Panc1 (cell line): Measurements from ENCODE around the gene KIRREL3. TPM values are rescaled to one million over a fixed set of nuclear protein-coding genes. Genes with fewer than 3 reads are reported as not detected.
A peak's percentile ranks its signal among the peaks of the same experiment; 100 is the strongest.

Experiments used
- ATAC-seq: fragments of 200-7000 bp; cut with Tn5 transposase; 2 replicates; pipeline ENCODE4 v1.9.1; 2020; ENCODE audit warnings: mild to moderate bottlenecking, moderate library complexity
- BruUV-seq: library from RNA; stranded (reverse); fragments of 400-500 nt; replicated peaks from 2 replicates; lab custom pipeline; 2021; lab: Mats Ljungman, UMichigan
- CTCF ChIA-PET: fragments of 300-600 bp; sonication (Branson Sonifier 250); formaldehyde crosslinking; loops from one replicate; lab custom pipeline; 2022; ENCODE audit warnings: antibody characterized with exemption; lab: Charles Lee
- POLR2A ChIA-PET: fragments of 300-600 bp; sonication (Branson Sonifier 250); formaldehyde crosslinking; loops from one replicate; lab custom pipeline; 2022; ENCODE audit warnings: antibody characterized with exemption; lab: Charles Lee
- DNase-seq: peaks from one replicate; pipeline ENCODE4 v3.0.0-alpha.2; 2010; ENCODE audit warnings: low read depth, low spot score
- H3K27ac ChIP-seq: 2 replicates; pipeline ENCODE4 v1.5.1; 2011; ENCODE audit warnings: mild to moderate bottlenecking, low read length, inconsistent platforms
- H3K27me3 ChIP-seq: fragments of 200-500 bp; sonication (Bioruptor generic); 2 replicates; pipeline ENCODE4 v1.6.0; 2014; ENCODE audit warnings: low read length, inconsistent platforms; ENCODE audit not compliant: control insufficient read depth, insufficient read depth
- H3K36me3 ChIP-seq: fragments of 200-500 bp; sonication (Bioruptor generic); 2 replicates; pipeline ENCODE4 v1.5.1; 2014; ENCODE audit warnings: inconsistent platforms, mild to moderate bottlenecking, low read length, moderate library complexity; ENCODE audit not compliant: control insufficient read depth, insufficient read depth
- H3K4me1 ChIP-seq: 2 replicates; pipeline ENCODE4 v1.5.1; 2011; ENCODE audit warnings: inconsistent platforms, mild to moderate bottlenecking, low read length, moderate library complexity; ENCODE audit not compliant: control insufficient read depth, insufficient read depth
- H3K4me3 ChIP-seq, 2 experiments: 2 replicates each; pipeline ENCODE4 v1.5.1; 2011 to 2012; ENCODE audit warnings: low read depth in 2 of 2, low read length in 2 of 2, mild to moderate bottlenecking in 2 of 2, inconsistent platforms in 1 of 2, moderate library complexity in 1 of 2
- H3K9me3 ChIP-seq: fragments of 200-500 bp; sonication (Bioruptor generic); 2 replicates; pipeline ENCODE4 v1.5.1; 2014; ENCODE audit warnings: low read depth, mild to moderate bottlenecking, inconsistent platforms, low read length, moderate library complexity; ENCODE audit not compliant: control insufficient read depth, insufficient read depth
- POLR2AphosphoS5 ChIP-seq: IDR thresholded peaks from 2 replicates; pipeline ENCODE4 v1.6.1; 2012; ENCODE audit warnings: mild to moderate bottlenecking, low read depth, low read length, moderate library complexity
- SIN3A ChIP-seq: IDR thresholded peaks from 2 replicates; pipeline ENCODE4 v1.6.1; 2012; ENCODE audit warnings: low read depth, mild to moderate bottlenecking, low read length, moderate library complexity, borderline replicate concordance; ENCODE audit not compliant: insufficient read depth
- TCF7L2 ChIP-seq: IDR thresholded peaks from 2 replicates; pipeline ENCODE4 v1.6.1; 2011; ENCODE audit warnings: mild to moderate bottlenecking, low read depth, low read length, inconsistent platforms
- in situ Hi-C: cut with HindIII; loops from 2 replicates; pipeline ENCODE4 v1.10.0; 2016; ENCODE audit warnings: low sequenced_read_pairs, low pct_unique_long_range_greater_than_20kb
- intact Hi-C: fragments of 100-400 bp; cut with micrococcal nuclease; formaldehyde crosslinking; loops from one replicate; pipeline ENCODE4 v1.10.0; 2022; ENCODE audit not compliant: unreplicated experiment
- total RNA-seq: library from RNA; stranded (reverse); gene quantifications from one replicate; pipeline ENCODE4 v1.2.1, GENCODE V29; 2021; ENCODE audit not compliant: unreplicated experiment
- TF ChIP-seq, protein P1 (sequence below), 2 experiments: IDR thresholded peaks; 2 replicates each; pipeline ENCODE4 v1.6.1; 2011 to 2012; ENCODE audit warnings: low read depth in 2 of 2, control low read depth in 1 of 2, low read length in 1 of 2, mild to moderate bottlenecking in 1 of 2, moderate library complexity in 1 of 2; ENCODE audit not compliant: insufficient read depth in 1 of 2
- TF ChIP-seq, protein P2 (sequence below): fragments of 450-650 bp; IDR thresholded peaks from 2 replicates; pipeline ENCODE4 v1.5.1; 2017; ENCODE audit warnings: mild to moderate bottlenecking

The KIRREL3 gene
- total RNA-seq, 1 experiment from 2014 or later = 0.36 TPM

DNA sequence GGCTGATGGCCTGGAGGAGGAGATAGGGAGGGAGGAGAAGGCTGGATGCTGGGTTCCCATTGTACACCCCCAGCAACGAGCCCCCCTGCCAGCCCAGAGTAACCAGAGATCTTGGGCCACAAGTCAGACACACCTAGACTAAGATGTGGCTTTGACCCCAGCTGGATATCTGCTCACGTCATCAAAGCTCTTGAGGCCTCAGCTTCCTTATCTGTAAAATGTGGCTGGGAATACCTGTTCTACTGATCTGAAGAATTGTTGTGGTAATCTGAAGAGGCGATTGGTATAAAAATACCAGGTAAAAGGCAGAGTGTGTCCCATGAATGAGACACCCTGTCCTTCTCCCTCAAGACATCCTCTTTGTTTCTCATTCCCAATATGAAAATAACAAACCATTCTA, 365.1 kb downstream of the KIRREL3 start:
- no peak for ATAC-seq
- TF ChIP-seq POLR2AphosphoS5 (no peak), TCF7L2 (no peak), SIN3A (no peak)
- TF ChIP-seq, protein P1, sequence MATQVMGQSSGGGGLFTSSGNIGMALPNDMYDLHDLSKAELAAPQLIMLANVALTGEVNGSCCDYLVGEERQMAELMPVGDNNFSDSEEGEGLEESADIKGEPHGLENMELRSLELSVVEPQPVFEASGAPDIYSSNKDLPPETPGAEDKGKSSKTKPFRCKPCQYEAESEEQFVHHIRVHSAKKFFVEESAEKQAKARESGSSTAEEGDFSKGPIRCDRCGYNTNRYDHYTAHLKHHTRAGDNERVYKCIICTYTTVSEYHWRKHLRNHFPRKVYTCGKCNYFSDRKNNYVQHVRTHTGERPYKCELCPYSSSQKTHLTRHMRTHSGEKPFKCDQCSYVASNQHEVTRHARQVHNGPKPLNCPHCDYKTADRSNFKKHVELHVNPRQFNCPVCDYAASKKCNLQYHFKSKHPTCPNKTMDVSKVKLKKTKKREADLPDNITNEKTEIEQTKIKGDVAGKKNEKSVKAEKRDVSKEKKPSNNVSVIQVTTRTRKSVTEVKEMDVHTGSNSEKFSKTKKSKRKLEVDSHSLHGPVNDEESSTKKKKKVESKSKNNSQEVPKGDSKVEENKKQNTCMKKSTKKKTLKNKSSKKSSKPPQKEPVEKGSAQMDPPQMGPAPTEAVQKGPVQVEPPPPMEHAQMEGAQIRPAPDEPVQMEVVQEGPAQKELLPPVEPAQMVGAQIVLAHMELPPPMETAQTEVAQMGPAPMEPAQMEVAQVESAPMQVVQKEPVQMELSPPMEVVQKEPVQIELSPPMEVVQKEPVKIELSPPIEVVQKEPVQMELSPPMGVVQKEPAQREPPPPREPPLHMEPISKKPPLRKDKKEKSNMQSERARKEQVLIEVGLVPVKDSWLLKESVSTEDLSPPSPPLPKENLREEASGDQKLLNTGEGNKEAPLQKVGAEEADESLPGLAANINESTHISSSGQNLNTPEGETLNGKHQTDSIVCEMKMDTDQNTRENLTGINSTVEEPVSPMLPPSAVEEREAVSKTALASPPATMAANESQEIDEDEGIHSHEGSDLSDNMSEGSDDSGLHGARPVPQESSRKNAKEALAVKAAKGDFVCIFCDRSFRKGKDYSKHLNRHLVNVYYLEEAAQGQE (IDR thresholded peaks at IDR 0.05; ENCODE audit: insufficient read depth in 1 of 2, low read depth in 2 of 2, low read length in 1 of 2) = no peak
- TF ChIP-seq, protein P2, sequence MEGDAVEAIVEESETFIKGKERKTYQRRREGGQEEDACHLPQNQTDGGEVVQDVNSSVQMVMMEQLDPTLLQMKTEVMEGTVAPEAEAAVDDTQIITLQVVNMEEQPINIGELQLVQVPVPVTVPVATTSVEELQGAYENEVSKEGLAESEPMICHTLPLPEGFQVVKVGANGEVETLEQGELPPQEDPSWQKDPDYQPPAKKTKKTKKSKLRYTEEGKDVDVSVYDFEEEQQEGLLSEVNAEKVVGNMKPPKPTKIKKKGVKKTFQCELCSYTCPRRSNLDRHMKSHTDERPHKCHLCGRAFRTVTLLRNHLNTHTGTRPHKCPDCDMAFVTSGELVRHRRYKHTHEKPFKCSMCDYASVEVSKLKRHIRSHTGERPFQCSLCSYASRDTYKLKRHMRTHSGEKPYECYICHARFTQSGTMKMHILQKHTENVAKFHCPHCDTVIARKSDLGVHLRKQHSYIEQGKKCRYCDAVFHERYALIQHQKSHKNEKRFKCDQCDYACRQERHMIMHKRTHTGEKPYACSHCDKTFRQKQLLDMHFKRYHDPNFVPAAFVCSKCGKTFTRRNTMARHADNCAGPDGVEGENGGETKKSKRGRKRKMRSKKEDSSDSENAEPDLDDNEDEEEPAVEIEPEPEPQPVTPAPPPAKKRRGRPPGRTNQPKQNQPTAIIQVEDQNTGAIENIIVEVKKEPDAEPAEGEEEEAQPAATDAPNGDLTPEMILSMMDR = no peak
- in situ Hi-C loops (no loop called here), intact Hi-C loops (no loop called here)
- Histone ChIP-seq H3K9me3 (no peaks in the 10 kb centered on the region), H3K4me1 (no peaks in the 10 kb centered on the region), H3K27ac (no peak overlapping the region), H3K27me3 (peaks cover 24% of the 10 kb centered on the region), H3K36me3 (no peaks in the 10 kb centered on the region), H3K4me3 (no peak overlapping the region)
- BruUV-seq = no TSS peak
- no peak for DNase-seq
- CTCF ChIA-PET = no interaction called here
- POLR2A ChIA-PET = no interaction called here

DNA sequence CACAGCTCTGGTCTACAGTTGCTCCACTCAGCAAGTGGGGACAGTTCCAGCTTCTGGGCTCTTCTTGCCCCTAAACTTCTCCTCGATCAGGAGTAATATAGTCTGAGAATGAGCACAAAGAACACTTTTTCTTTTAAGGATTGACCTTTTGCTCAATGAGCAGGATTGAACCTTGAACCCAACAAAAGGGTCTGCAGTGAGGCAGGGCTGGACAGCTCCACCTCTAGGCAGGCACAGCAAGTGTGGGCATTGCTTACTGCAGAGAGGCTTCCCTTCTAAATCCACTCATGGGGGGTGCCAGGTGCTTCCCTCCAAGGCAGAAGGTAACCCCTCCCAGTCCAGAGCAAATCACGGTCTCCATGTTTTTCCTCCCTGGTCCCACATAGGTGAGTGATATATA, 365.6 kb downstream of the KIRREL3 start:
- no TSS peak for BruUV-seq
- Histone ChIP-seq H3K27ac (no peak overlapping the region), H3K4me1 (no peaks in the 10 kb centered on the region), H3K36me3 (no peaks in the 10 kb centered on the region), H3K4me3 (no peak overlapping the region), H3K9me3 (no peaks in the 10 kb centered on the region), H3K27me3 (peaks cover 24% of the 10 kb centered on the region)
- in situ Hi-C loops = no loop called here
- TF ChIP-seq, protein P1 (IDR thresholded peaks at IDR 0.05; ENCODE audit: insufficient read depth in 1 of 2, low read depth in 2 of 2, low read length in 1 of 2) = no peak
- TF ChIP-seq, protein P2 = no peak
- TF ChIP-seq TCF7L2 = no peak
- TF ChIP-seq POLR2AphosphoS5 = no peak
- no peak for TF ChIP-seq SIN3A
- ATAC-seq = peak; percentile 21; the same call in 1 of the 2 replicates
- CTCF ChIA-PET = no interaction called here
- DNase-seq = no peak
- intact Hi-C loops = no loop called here
- POLR2A ChIA-PET = no interaction called here
